Lower lobe of right lung (tissue), 2 donors: ENCODE measurements around the gene NT5C1A. TPM values are rescaled to one million over a fixed set of nuclear protein-coding genes. Genes with fewer than 3 reads are reported as not detected.

Source experiments
- ATAC-seq, 2 donors: fragments of 200-7000 bp; cut with Tn5 transposase; one replicate each; pipeline ENCODE4 v1.9.1; 2020 to 2022; ENCODE audit warnings: mild to moderate bottlenecking in 2 of 2, moderate library complexity in 2 of 2
- DNase-seq: peaks from one replicate; pipeline ENCODE4 v3.0.0-alpha.2; 2020
- H3K27ac ChIP-seq: fragments of 200-600 bp; one replicate; pipeline ENCODE4 v1.8.0; 2022
- H3K27me3 ChIP-seq: fragments of 200-600 bp; one replicate; pipeline ENCODE4 v1.8.0; 2022; ENCODE audit warnings: low read depth
- H3K36me3 ChIP-seq: fragments of 200-600 bp; one replicate; pipeline ENCODE4 v1.8.0; 2022; ENCODE audit warnings: mild to moderate bottlenecking
- H3K4me1 ChIP-seq: fragments of 200-600 bp; one replicate; pipeline ENCODE4 v1.8.0; 2022
- H3K4me3 ChIP-seq: fragments of 200-600 bp; one replicate; pipeline ENCODE4 v1.8.0; 2022; ENCODE audit warnings: mild to moderate bottlenecking
- H3K9me3 ChIP-seq: fragments of 200-600 bp; one replicate; pipeline ENCODE4 v1.8.0; 2022
- intact Hi-C: fragments of 100-400 bp; cut with DNase I; formaldehyde crosslinking; loops from one replicate; pipeline ENCODE4 v1.11.0; 2022
- total RNA-seq: library from RNA; stranded (reverse); fragmentation: NEBNext Ultra II Directional; extraction: Animal tissue kit (Norgen Biotek cat#: 25700); gene quantifications from one replicate; pipeline ENCODE4 v1.2.1, GENCODE V29; 2021
- TF ChIP-seq, protein P1 (sequence below): fragments of 200-600 bp; IDR thresholded peaks from one replicate; pipeline ENCODE4 v1.8.0; 2022; ENCODE audit warnings: antibody characterized with exemption, mild to moderate bottlenecking
- donor health status: DM: no; HTN: yes; CAD: no; lungs with severe emphysema.

Gene NT5C1A
- total RNA-seq, 1 donor from 2014 or later: not detected

DNA sequence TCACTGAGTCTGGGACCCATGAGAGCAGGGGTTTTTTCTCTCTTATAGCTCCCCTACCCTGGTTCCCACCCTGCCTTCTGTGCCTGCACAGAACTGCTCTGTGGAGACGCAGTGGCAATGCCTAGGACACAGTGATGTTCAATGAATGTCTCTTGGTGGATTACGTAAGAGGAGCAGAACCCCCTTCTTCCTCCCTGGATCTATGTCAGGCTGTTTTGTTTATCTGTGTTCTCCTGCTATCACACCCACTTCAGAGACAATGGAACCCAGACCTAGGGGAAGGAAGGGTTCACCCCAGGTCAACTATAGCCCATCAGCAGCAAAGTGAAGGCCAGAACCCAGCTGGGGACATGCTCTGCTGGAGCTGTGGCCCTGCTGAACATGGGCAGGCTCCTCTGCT lies 17.3 kb upstream of the NT5C1A start:
- H3K27me3 ChIP-seq: peaks cover 46% of the 10 kb centered on the region
- no peak for DNase-seq
- H3K36me3 ChIP-seq: no peaks in the 10 kb centered on the region
- no peak overlapping the region for H3K27ac ChIP-seq
- intact Hi-C loops: no loop called here
- H3K9me3 ChIP-seq: no peaks in the 10 kb centered on the region
- TF ChIP-seq, protein P1, sequence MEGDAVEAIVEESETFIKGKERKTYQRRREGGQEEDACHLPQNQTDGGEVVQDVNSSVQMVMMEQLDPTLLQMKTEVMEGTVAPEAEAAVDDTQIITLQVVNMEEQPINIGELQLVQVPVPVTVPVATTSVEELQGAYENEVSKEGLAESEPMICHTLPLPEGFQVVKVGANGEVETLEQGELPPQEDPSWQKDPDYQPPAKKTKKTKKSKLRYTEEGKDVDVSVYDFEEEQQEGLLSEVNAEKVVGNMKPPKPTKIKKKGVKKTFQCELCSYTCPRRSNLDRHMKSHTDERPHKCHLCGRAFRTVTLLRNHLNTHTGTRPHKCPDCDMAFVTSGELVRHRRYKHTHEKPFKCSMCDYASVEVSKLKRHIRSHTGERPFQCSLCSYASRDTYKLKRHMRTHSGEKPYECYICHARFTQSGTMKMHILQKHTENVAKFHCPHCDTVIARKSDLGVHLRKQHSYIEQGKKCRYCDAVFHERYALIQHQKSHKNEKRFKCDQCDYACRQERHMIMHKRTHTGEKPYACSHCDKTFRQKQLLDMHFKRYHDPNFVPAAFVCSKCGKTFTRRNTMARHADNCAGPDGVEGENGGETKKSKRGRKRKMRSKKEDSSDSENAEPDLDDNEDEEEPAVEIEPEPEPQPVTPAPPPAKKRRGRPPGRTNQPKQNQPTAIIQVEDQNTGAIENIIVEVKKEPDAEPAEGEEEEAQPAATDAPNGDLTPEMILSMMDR: no peak
- peaks cover 22% of the 10 kb centered on the region for H3K4me1 ChIP-seq
- ATAC-seq: no peak
- H3K4me3 ChIP-seq: no peak overlapping the region

DNA sequence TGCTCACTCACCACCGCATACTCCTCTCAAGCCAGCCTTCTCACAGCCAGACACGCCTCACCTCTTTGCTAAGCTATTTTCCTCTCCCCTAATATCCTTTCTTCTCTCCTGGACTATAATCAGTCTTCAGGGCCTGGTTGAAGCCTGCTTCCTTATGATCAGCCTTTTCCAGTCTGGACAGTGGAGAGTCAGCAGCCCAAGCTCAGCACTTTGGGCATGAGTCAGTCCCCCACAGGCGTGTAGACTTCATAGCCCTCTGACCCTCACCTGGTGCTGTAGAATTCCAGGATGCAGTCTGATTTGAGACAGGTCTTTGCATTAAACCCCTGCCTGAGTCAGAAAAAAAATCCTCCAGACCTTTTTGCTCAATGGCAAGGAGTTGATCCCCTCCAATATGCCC lies 16.8 kb upstream of the NT5C1A start:
- no peak for ATAC-seq
- intact Hi-C loops: no loop called here
- Histone ChIP-seq H3K27ac (no peak overlapping the region), H3K4me3 (no peak overlapping the region), H3K36me3 (no peaks in the 10 kb centered on the region), H3K9me3 (no peaks in the 10 kb centered on the region), H3K4me1 (peaks cover 22% of the 10 kb centered on the region), H3K27me3 (peaks cover 49% of the 10 kb centered on the region)
- no peak for DNase-seq
- TF ChIP-seq, protein P1: no peak

DNA sequence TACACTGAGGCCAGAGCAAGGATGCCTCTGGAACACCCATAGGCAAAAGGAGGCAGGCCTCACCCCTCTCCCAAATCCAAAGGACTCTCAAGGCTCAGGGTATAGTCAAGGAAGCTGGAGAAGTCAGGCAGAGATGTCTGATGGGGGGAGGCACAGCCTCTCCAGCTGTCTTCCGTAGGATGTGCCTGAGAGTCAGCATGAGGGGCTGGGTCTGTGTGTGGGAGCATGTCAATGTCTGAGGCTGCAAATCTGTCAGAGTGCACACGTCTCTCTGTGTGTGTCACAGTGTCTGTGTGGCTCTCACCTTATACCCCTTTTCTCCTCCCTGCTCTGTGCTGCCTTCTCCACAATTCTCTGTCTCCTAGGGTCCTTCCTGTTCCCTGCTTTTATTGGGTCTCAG lies 15.3 kb upstream of the NT5C1A start:
- no peak overlapping the region for H3K27ac ChIP-seq
- H3K36me3 ChIP-seq: no peaks in the 10 kb centered on the region
- no peak for DNase-seq
- no peak overlapping the region for H3K4me3 ChIP-seq
- H3K27me3 ChIP-seq: peaks cover 54% of the 10 kb centered on the region
- TF ChIP-seq, protein P1: no peak
- no peaks in the 10 kb centered on the region for H3K9me3 ChIP-seq
- intact Hi-C loops: no loop called here
- ATAC-seq: no peak
- peaks cover 16% of the 10 kb centered on the region for H3K4me1 ChIP-seq

DNA sequence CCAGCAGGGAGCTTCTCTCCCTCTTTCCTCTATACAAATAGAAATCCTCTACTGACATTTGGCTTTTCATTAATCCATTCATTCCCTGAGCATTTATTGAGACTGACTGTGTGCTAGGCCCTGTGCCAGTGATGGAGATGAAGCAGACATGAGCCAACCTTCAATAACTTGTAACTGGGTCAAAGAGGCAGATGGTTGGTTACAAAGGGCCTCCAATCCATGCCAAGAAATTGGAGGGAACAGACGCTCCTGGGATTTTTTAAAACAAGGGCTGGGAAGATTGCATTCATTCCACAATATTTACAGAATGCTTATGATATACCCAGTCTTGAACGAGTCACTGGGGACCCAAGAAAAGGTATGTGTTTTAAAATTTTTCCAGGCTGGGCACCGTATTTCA lies 13.2 kb upstream of the NT5C1A start:
- intact Hi-C loops: no loop called here
- Histone ChIP-seq H3K4me1 (no peaks in the 10 kb centered on the region), H3K4me3 (no peak overlapping the region), H3K9me3 (no peaks in the 10 kb centered on the region), H3K27me3 (peaks cover 39% of the 10 kb centered on the region), H3K36me3 (no peaks in the 10 kb centered on the region), H3K27ac (no peak overlapping the region)
- no peak for DNase-seq
- TF ChIP-seq, protein P1: no peak
- no peak for ATAC-seq

DNA sequence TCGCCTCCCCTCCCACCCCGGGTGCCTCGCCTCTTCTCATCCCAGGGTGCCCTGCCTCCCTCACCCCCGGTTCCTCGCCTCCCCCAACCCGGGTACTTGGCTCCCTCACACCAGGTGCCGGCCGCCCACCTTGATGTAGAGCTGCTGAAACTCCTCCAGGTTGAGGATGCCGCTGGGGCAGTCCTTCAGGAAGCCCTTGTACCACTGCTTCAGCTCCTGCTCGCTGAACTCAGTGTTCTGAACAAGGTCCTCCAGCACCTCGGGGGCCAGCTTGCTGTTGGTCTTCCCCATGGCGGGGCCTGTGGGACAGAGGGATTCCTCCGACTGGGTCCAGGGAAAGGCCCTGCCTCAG lies 12.4 kb upstream of the NT5C1A start:
- Histone ChIP-seq H3K36me3 (no peaks in the 10 kb centered on the region), H3K27me3 (peaks cover 33% of the 10 kb centered on the region), H3K9me3 (no peaks in the 10 kb centered on the region), H3K4me3 (no peak overlapping the region), H3K27ac (no peak overlapping the region), H3K4me1 (no peaks in the 10 kb centered on the region)
- intact Hi-C loops: no loop called here
- DNase-seq (no peak), ATAC-seq (no peak)
- TF ChIP-seq, protein P1: no peak
